CD4-positive, alpha-beta T cell treated with Interferon gamma for 1 hour (primary cell): ENCODE results near the gene EXOC4.
"Not testable (repeated sequence)": the region's sequence is repeated elsewhere in the genome, so short reads cannot be mapped to it uniquely, and the experiment has no call there.

Source experiments
- DNase-seq: peaks from one replicate; pipeline ENCODE4 v3.0.0-alpha.2; 2020

Gene EXOC4

GRCh38 chr7:133320891-133321290, 68.0 kb downstream of the EXOC4 start:
- DNase-seq: no peak

DNA sequence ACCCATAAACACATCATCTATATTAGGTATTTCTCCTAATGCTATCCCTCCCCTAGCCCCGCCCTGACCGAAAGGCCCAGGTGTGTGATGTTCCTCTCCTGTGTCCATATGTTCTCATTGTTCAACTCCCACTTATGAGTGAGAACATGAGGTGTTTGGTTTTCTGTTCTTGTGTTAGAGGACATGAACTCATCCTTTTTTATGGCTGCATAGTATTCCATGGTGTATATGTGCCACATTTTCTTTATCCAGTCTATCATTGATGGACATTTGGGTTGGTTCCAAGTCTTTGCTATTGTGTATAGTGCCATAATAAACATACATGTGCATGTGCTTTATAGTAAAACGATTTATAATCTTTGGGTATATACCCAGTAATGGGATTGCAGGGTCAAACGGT, 68.5 kb downstream of the EXOC4 start:
- not testable (repeated sequence) for DNase-seq

GRCh38 chr7:133326745-133327144, 73.9 kb downstream of the EXOC4 start:
- not testable (repeated sequence) for DNase-seq

DNA sequence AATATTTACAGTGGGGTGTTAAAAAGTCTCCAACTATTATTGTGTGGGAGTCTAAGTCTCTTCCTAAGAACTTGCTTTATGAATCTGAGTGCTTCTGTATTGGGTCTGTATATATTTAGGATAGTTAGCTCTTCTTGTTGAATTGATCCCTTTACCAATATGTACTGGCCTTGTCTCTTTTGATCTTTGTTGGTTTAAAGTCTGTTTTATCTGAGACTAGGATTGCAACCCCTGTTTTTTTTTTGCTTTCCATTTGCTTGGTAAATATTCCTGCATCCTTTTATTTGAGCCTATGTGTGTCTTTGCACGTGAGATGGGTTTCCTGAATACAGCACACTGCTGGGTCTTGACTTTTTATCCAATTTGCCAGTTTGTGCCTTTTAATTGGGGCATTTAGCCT, 75.1 kb downstream of the EXOC4 start:
- not testable (repeated sequence) for DNase-seq

DNA sequence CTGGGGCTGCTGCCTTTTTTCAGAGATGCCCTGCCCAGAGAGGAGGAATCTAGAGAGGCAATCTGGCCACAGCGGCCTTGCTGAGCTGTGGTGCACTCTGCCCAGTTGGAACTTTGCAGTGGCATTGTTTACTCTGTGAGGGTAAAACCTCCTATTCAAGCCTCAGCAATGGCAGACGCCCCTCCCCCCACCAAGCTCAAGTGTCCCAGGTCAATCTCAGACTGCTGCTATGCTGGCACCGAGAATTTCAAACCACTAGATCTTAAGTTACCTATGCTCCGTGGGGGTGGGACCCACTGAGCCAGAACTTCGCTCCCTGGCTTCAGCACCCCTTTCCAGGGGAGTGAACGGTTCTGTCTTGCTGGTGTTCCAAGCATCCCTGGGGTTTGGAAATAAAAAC, 77.2 kb downstream of the EXOC4 start:
- DNase-seq: no peak

- DNase-seq: no peak
Measured at GRCh38 chr7:133331861-133332260, 79.0 kb downstream of the EXOC4 start.

DNA sequence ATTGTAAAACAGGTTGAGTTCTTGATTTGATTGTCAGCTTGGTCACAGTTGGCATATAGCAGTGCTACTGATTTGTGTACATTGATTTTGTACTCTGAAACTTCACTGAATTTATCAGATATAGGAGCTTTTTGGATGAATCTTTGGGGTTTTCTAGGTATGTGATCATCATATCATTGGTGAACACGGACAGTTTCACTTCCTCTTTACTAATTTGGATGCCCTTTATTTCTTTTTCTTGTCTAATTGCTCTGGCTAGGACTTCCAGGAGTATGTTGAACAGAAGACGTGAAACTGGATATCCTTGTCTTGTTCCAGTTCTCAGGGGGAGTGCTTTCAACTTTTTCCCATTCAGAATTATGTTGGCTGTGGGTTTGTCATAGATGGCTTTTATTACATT, 86.9 kb downstream of the EXOC4 start:
- DNase-seq: no peak

- no peak for DNase-seq
Measured at GRCh38 chr7:133344275-133344674, 91.4 kb downstream of the EXOC4 start.

- DNase-seq: no peak
Measured at GRCh38 chr7:133345690-133346421, 93.0 kb downstream of the EXOC4 start.

- DNase-seq: no peak
Measured at GRCh38 chr7:133348250-133348649, 95.4 kb downstream of the EXOC4 start.

GRCh38 chr7:133349101-133349500, 96.2 kb downstream of the EXOC4 start:
- DNase-seq: no peak

DNA sequence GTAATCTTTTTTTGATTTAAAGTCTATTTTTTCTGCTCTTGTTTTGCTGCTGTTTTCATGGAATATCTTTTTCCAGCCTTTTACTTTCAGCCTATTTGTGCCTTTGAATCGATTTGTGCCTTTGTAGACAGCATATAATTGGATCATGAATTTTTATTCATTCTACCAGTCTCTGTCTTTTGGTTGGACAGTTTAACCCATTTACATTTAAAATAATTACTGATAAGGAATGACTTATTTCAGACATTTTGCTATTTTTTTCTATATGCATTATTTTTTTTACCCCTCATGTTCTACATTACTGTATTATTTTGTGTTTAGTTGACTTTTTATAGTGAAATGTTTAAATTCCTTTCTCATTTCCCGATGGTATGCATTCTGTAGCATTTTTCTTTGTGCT, 99.6 kb downstream of the EXOC4 start:
- no peak for DNase-seq

DNA sequence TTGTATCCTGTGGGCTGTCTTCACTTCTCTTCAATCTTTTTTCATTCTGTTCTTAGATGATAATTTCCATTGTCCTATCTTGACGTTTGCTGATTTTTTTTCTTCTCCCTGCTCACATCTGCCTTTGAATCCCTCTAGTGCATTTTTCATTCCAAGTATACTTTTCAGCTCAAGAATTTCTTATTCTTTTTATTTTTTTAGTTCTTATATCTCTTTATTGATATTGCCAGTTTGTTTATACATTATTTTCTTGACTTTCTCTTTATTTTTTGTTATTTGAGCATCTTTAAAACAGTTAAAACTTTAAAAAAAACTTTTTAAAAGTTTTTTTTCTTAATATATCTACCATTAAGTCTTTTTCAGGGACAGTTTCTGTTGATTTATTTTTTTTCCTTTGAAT, 100.9 kb downstream of the EXOC4 start:
- DNase-seq: no peak

- DNase-seq: no peak
Measured at GRCh38 chr7:133354546-133355324, 101.9 kb downstream of the EXOC4 start.

GRCh38 chr7:133355325-133355708, 102.4 kb downstream of the EXOC4 start:
- DNase-seq: no peak

- DNase-seq: no peak
Measured at GRCh38 chr7:133355822-133356221, 102.9 kb downstream of the EXOC4 start.

DNA sequence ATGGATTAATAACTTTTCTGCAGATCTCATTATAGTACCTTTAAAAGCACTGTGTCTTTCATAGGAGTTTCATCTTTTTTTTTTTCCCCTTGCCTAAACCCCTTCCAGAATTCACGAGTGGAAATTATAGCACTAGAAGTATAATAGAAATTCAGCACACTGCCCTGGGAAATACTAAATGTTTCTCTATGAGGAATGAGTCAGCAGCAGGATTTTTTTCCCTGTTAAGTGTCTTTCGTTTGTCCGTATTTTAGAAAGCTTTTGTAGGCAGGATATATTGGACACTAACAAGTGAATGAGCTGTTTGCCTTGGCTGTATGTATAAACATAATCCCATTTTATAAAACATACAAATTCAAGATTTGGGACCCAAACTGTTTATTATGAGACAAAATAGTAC, 105.8 kb downstream of the EXOC4 start:
- DNase-seq: no peak

DNA sequence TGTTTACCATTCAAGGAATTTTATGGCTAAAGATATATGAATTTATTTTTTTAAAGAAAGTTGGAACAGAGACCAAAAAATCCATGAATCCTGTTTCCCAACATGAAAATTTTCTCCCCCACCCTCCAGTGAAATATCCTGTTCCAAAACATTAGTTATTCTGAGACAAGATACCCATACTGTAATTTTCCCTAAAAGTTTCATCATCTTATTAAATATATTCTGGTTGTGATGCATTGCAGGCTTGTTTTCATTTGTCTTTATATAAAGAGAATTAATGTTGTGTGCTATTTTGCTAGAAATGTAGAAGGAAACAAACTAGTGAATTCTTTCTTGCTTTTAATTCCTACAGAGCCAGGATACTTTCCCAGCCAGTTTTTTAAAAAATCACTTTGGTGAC, 106.6 kb downstream of the EXOC4 start:
- no peak for DNase-seq

GRCh38 chr7:133360201-133360600, 107.3 kb downstream of the EXOC4 start:
- no peak for DNase-seq

- DNase-seq: no peak
Measured at GRCh38 chr7:133361806-133362205, 108.9 kb downstream of the EXOC4 start.

- DNase-seq: no peak
Measured at GRCh38 chr7:133364959-133365690, 112.2 kb downstream of the EXOC4 start.

GRCh38 chr7:133365917-133366316, 113.0 kb downstream of the EXOC4 start:
- no peak for DNase-seq

DNA sequence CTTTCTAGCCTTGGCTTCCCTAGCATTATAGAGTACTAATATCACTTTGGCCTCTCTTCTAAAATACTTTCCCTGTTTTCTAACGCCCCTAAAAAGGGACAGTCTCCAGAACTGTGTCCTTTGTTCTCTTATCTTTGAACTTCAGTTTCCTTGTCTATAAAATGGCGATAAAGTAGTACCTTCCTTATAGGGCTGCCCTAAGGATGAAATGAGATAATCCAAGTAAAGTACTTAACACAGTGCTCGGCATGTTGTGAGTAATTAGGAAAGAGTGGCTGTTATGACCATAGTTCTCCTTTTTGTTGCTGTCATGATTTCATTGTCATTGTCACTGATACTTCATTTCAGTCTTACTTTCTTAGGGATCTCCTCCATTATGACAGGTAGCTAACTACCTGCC, 114.7 kb downstream of the EXOC4 start:
- DNase-seq: no peak

DNA sequence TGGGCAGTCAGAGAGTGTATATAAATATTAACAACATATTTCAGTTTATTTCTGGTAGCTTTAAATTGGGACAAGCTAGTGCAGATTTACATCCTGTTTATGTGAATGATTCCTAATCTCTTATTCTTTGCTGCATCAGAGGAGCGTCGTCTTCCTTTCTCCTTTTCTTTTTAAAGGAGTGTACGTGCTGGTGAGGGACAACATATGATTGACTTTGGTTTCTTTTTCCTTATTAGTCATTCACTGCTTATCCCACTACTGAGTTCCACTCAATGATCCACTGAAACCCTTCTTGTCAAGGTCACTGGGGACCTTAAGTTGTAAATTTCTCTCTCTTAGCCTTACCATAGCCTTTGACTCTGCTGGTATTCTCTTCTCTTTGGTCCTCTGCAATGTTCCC, 116.3 kb downstream of the EXOC4 start:
- no peak for DNase-seq
